Measurements from ENCODE around the gene ARHGEF17.

The ARHGEF17 gene

DNA sequence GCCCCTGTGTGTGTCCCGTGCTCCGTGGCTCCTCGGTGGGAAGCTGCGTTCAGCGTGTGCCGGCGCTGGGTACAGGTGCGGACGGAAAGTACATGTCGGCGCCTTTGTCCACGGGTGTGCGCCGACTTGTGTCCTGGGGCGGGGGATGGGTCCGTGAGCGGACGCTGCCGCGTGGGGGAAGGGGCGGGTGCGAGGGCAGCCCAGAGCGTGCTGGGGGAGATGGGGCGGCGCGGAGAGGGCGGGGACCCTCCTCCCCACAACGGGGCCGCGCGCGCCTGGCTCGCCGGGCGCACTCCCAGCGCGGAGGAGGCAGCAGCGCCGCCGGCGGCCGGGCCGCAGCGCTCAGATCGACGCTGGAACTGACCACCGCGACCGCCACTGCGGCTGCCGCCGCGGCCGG lies 34.6 kb downstream of the ARHGEF17 start:
- no peak for ATAC-seq

GRCh38 chr11:73343076-73343873 lies 35.2 kb downstream of the ARHGEF17 start:
- TF ChIP-seq TOX (CRISPR knock-in tag; IDR thresholded peaks at IDR 0.05; ENCODE audit: borderline replicate concordance) (no peak), CSDC2 (CRISPR knock-in tag; IDR thresholded peaks at IDR 0.05) (no peak), ISL1 (CRISPR knock-in tag; IDR thresholded peaks at IDR 0.05) (no peak), ZNF8 (CRISPR knock-in tag; IDR thresholded peaks at IDR 0.05) (no peak), ZFP3 (CRISPR knock-in tag; IDR thresholded peaks at IDR 0.05) (no peak), CSRNP3 (CRISPR knock-in tag; IDR thresholded peaks at IDR 0.05) (no peak)
- TF ChIP-seq, protein P1, sequence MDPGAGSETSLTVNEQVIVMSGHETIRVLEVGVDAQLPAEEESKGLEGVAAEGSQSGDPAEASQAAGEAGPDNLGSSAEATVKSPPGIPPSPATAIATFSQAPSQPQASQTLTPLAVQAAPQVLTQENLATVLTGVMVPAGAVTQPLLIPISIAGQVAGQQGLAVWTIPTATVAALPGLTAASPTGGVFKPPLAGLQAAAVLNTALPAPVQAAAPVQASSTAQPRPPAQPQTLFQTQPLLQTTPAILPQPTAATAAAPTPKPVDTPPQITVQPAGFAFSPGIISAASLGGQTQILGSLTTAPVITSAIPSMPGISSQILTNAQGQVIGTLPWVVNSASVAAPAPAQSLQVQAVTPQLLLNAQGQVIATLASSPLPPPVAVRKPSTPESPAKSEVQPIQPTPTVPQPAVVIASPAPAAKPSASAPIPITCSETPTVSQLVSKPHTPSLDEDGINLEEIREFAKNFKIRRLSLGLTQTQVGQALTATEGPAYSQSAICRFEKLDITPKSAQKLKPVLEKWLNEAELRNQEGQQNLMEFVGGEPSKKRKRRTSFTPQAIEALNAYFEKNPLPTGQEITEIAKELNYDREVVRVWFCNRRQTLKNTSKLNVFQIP (CRISPR knock-in tag; IDR thresholded peaks at IDR 0.05; ENCODE audit: borderline replicate concordance, low read depth) = no peak
- TF ChIP-seq, protein P2, sequence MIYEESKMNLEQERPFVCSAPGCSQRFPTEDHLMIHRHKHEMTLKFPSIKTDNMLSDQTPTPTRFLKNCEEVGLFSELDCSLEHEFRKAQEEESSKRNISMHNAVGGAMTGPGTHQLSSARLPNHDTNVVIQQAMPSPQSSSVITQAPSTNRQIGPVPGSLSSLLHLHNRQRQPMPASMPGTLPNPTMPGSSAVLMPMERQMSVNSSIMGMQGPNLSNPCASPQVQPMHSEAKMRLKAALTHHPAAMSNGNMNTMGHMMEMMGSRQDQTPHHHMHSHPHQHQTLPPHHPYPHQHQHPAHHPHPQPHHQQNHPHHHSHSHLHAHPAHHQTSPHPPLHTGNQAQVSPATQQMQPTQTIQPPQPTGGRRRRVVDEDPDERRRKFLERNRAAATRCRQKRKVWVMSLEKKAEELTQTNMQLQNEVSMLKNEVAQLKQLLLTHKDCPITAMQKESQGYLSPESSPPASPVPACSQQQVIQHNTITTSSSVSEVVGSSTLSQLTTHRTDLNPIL (CRISPR knock-in tag; IDR thresholded peaks at IDR 0.05; ENCODE audit: low read depth) = no peak
- ATAC-seq = no peak

More for the DNA sequence above, 34.6 kb downstream of the ARHGEF17 start:
- no peak for TF ChIP-seq RARB (CRISPR knock-in tag; IDR thresholded peaks at IDR 0.05)
- no peak for TF ChIP-seq TCF4 (CRISPR knock-in tag; IDR thresholded peaks at IDR 0.05; ENCODE audit: borderline replicate concordance)
- TF ChIP-seq PATZ1 (CRISPR knock-in tag; IDR thresholded peaks at IDR 0.05; ENCODE audit: borderline replicate concordance) = no peak
- TF ChIP-seq CSDC2 (CRISPR knock-in tag; IDR thresholded peaks at IDR 0.05) = no peak

GRCh38 chr11:73344191-73344607 lies 36.1 kb downstream of the ARHGEF17 start:
- ATAC-seq = no peak; the same call in 2 of the 3 replicates
- TF ChIP-seq ZNF565 (CRISPR knock-in tag; conservative IDR thresholded peaks at IDR 0.05; ENCODE audit: low read depth) = no peak
- no peak for TF ChIP-seq BACH2 (CRISPR knock-in tag; IDR thresholded peaks at IDR 0.05; ENCODE audit: borderline replicate concordance)
- no peak for TF ChIP-seq CSDC2 (CRISPR knock-in tag; IDR thresholded peaks at IDR 0.05)
- no peak for TF ChIP-seq OSR1 (CRISPR knock-in tag; IDR thresholded peaks at IDR 0.05)
- TF ChIP-seq, protein P1 (CRISPR knock-in tag; IDR thresholded peaks at IDR 0.05; ENCODE audit: borderline replicate concordance, low read depth) = no peak
- no peak for TF ChIP-seq PPARA (CRISPR knock-in tag; IDR thresholded peaks at IDR 0.05; ENCODE audit: borderline replicate concordance)
- no peak for TF ChIP-seq ISL1 (CRISPR knock-in tag; IDR thresholded peaks at IDR 0.05)
- no peak for TF ChIP-seq SNAI2 (CRISPR knock-in tag; IDR thresholded peaks at IDR 0.05)
- TF ChIP-seq GLIS3 (CRISPR knock-in tag; IDR thresholded peaks at IDR 0.05) = no peak
- no peak for TF ChIP-seq PATZ1 (CRISPR knock-in tag; IDR thresholded peaks at IDR 0.05; ENCODE audit: borderline replicate concordance)
- no peak for TF ChIP-seq ZNF70 (CRISPR knock-in tag; IDR thresholded peaks at IDR 0.05)
- no peak for TF ChIP-seq TOX (CRISPR knock-in tag; IDR thresholded peaks at IDR 0.05; ENCODE audit: borderline replicate concordance)
- no peak for TF ChIP-seq CSRNP3 (CRISPR knock-in tag; IDR thresholded peaks at IDR 0.05)
- no peak for TF ChIP-seq RARB (CRISPR knock-in tag; IDR thresholded peaks at IDR 0.05)
- TF ChIP-seq ZC3H10 (CRISPR knock-in tag; IDR thresholded peaks at IDR 0.05) = no peak

Measured in SK-N-SH treated with all-trans-retinoic acid at 6 μM for 48 hours (cell line).